IMR-90 (cell line): ENCODE results near the gene PNMA6E. TPM values are rescaled to one million over a fixed set of nuclear protein-coding genes. Genes with fewer than 3 reads are reported as not detected.

Experiments
- ATAC-seq: fragments of 200-7000 bp; cut with Tn5 transposase; 2 replicates; pipeline ENCODE4 v1.9.1; 2020; ENCODE audit warnings: low read depth, mild to moderate bottlenecking, moderate library complexity
- BruUV-seq: library from RNA; stranded (reverse); fragments of 400-500 nt; replicated peaks from 2 replicates; lab custom pipeline; 2021; lab: Mats Ljungman, UMichigan
- CTCF ChIA-PET: fragments of 300-600 bp; formaldehyde crosslinking; extraction: SDS; loops from one replicate; lab custom pipeline; 2021; ENCODE audit warnings: antibody characterized with exemption; lab: Yijun Ruan, JAX
- POLR2A ChIA-PET: fragments of 300-600 bp; sonication (Branson Sonifier 250); formaldehyde crosslinking; loops from one replicate; lab custom pipeline; 2022; ENCODE audit warnings: antibody characterized with exemption; ENCODE audit not compliant: unreplicated experiment; lab: Charles Lee
- DNase-seq: peaks from one replicate; pipeline ENCODE4 v3.0.0; 2013
- H2AFZ ChIP-seq: replicated peaks from 2 replicates; pipeline ENCODE3; 2013; ENCODE audit warnings: low read length, mild to moderate bottlenecking; ENCODE audit not compliant: poor library complexity
- H2AK5ac ChIP-seq: 2 replicates; pipeline ENCODE4 v1.6.1; 2013; ENCODE audit warnings: low read depth, low read length, inconsistent platforms
- H2AK9ac ChIP-seq: replicated peaks from 2 replicates; pipeline ENCODE3; 2013; ENCODE audit warnings: mild to moderate bottlenecking, low read depth, low read length, moderate library complexity; ENCODE audit not compliant: poor library complexity
- H2BK120ac ChIP-seq: 2 replicates; pipeline ENCODE4 v1.6.1; 2013; ENCODE audit warnings: low read depth, low read length, inconsistent platforms
- H2BK15ac ChIP-seq: 3 replicates; pipeline ENCODE4 v1.6.1; 2013; ENCODE audit warnings: low read depth, low read length, inconsistent platforms
- H2BK20ac ChIP-seq: 2 replicates; pipeline ENCODE4 v1.6.1; 2013; ENCODE audit warnings: low read depth, mild to moderate bottlenecking, inconsistent platforms, low read length, moderate library complexity
- H2BK5ac ChIP-seq: 2 replicates; pipeline ENCODE4 v1.6.1; 2013; ENCODE audit warnings: mild to moderate bottlenecking, low read depth, low read length, inconsistent platforms; ENCODE audit not compliant: poor library complexity, severe bottlenecking
- H3K14ac ChIP-seq: replicated peaks from 2 replicates; pipeline ENCODE4 v1.6.1; 2013; ENCODE audit warnings: low read depth, low read length, inconsistent platforms
- H3K18ac ChIP-seq: 2 replicates; pipeline ENCODE4 v1.6.1; 2013; ENCODE audit warnings: low read depth, low read length, control low read depth
- H3K23ac ChIP-seq: 2 replicates; pipeline ENCODE4 v1.6.1; 2013; ENCODE audit warnings: low read depth, low read length, inconsistent platforms
- H3K27ac ChIP-seq: 2 replicates; pipeline ENCODE4 v1.5.1; 2013; ENCODE audit warnings: mild to moderate bottlenecking, control low read depth, low read length; ENCODE audit not compliant: insufficient read depth
- H3K27me3 ChIP-seq: 2 replicates; pipeline ENCODE4 v1.6.1; 2013; ENCODE audit warnings: low read length; ENCODE audit not compliant: control insufficient read depth, insufficient read depth
- H3K36me3 ChIP-seq: 2 replicates; pipeline ENCODE4 v1.6.1; 2013; ENCODE audit warnings: low read length, mixed read lengths; ENCODE audit not compliant: control insufficient read depth, insufficient read depth
- H3K4ac ChIP-seq: 2 replicates; pipeline ENCODE4 v1.6.1; 2013; ENCODE audit warnings: low read depth, low read length, inconsistent platforms
- H3K4me1 ChIP-seq: 2 replicates; pipeline ENCODE4 v1.6.1; 2013; ENCODE audit warnings: low read length, mixed read lengths; ENCODE audit not compliant: control insufficient read depth, insufficient read depth
- H3K4me2 ChIP-seq: 2 replicates; pipeline ENCODE4 v1.6.1; 2013; ENCODE audit warnings: low read depth, mild to moderate bottlenecking, control low read depth, low read length, moderate library complexity
- H3K4me3 ChIP-seq: 2 replicates; pipeline ENCODE4 v1.5.1; 2013; ENCODE audit warnings: low read depth, mild to moderate bottlenecking, control low read depth, low read length, moderate library complexity; ENCODE audit not compliant: insufficient read depth
- H3K56ac ChIP-seq: 2 replicates; pipeline ENCODE4 v1.6.1; 2013; ENCODE audit warnings: low read length, inconsistent platforms; ENCODE audit not compliant: insufficient read depth; ENCODE audit errors: extremely low read depth
- H3K79me1 ChIP-seq, 2 experiments: 2 replicates each; pipeline ENCODE4 v1.6.1; 2013; ENCODE audit warnings: low read length in 2 of 2, inconsistent platforms in 1 of 2, low read depth in 1 of 2
- H3K9ac ChIP-seq: 2 replicates; pipeline ENCODE4 v1.6.1; 2013; ENCODE audit warnings: low read depth, low read length, control low read depth
- H3K9me1 ChIP-seq: 2 replicates; pipeline ENCODE4 v1.6.1; 2013; ENCODE audit warnings: low read length, inconsistent platforms; ENCODE audit not compliant: insufficient read depth
- H3K9me3 ChIP-seq: 2 replicates; pipeline ENCODE4 v1.6.1; 2013; ENCODE audit warnings: low read length; ENCODE audit not compliant: control insufficient read depth, insufficient read depth
- H4K20me1 ChIP-seq: 2 replicates; pipeline ENCODE4 v1.6.1; 2013; ENCODE audit warnings: low read length, inconsistent platforms; ENCODE audit not compliant: insufficient read depth
- H4K5ac ChIP-seq: 2 replicates; pipeline ENCODE4 v1.6.1; 2013; ENCODE audit warnings: mild to moderate bottlenecking, low read depth, low read length, control low read depth
- H4K8ac ChIP-seq, 2 experiments: 2 replicates each; pipeline ENCODE4 v1.6.1; 2013; ENCODE audit warnings: low read depth in 2 of 2, low read length in 2 of 2, control low read depth in 1 of 2, inconsistent platforms in 1 of 2
- H4K91ac ChIP-seq: 2 replicates; pipeline ENCODE4 v1.6.1; 2013; ENCODE audit warnings: low read depth, low read length, inconsistent platforms; ENCODE audit not compliant: insufficient read depth
- MAFK ChIP-seq: IDR thresholded peaks from 2 replicates; pipeline ENCODE4 v1.6.1; 2012; ENCODE audit warnings: low read depth, low read length, improper control_type of control experiment
- WGBS, 2 experiments: methylation state at CpG; one replicate each; pipeline versions ENCODE4 v1.1.5 to v1.1.7; 2013; ENCODE audit warnings: missing lambda C conversion rate in 2 of 2; ENCODE audit not compliant: insufficient read length in 1 of 2; ENCODE audit errors: extremely low coverage in 2 of 2; 5-methylcytosine and 5-hydroxymethylcytosine counted together
- dilution Hi-C: fragments of 300-500 bp; cut with HindIII; formaldehyde crosslinking; loops from one replicate; pipeline ENCODE4 v1.14.3; 2018; ENCODE audit warnings: low sequenced_read_pairs; ENCODE audit not compliant: unreplicated experiment
- in situ Hi-C: fragments of 300-500 bp; cut with MboI; formaldehyde crosslinking; loops from 3 replicates; pipeline ENCODE4 v1.14.3; 2019; ENCODE audit warnings: low sequenced_read_pairs, inconsistent platforms, mixed read lengths
- intact Hi-C: fragments of 100-400 bp; cut with micrococcal nuclease; formaldehyde crosslinking; loops from 2 replicates; pipeline ENCODE4 v1.10.0; 2022
- polyA plus RNA-seq, 3 experiments: library from polyadenylated mRNA; depleted of rRNA; stranded (reverse); fragments of >200 nt; gene quantifications; 2 replicates each; pipeline ENCODE4 v1.2.3, GENCODE V29; 2012; ENCODE audit warnings: low replicate concordance in 1 of 3
- total RNA-seq: library from RNA; depleted of rRNA; stranded (reverse); fragments of >200 nt; gene quantifications from 2 replicates; pipeline ENCODE4 v1.2.3, GENCODE V29; 2012

Gene PNMA6E
- total and polyA plus RNA-seq, 2 of the 4 experiments (the other 2 are of a cell fraction), result not detected

DNA sequence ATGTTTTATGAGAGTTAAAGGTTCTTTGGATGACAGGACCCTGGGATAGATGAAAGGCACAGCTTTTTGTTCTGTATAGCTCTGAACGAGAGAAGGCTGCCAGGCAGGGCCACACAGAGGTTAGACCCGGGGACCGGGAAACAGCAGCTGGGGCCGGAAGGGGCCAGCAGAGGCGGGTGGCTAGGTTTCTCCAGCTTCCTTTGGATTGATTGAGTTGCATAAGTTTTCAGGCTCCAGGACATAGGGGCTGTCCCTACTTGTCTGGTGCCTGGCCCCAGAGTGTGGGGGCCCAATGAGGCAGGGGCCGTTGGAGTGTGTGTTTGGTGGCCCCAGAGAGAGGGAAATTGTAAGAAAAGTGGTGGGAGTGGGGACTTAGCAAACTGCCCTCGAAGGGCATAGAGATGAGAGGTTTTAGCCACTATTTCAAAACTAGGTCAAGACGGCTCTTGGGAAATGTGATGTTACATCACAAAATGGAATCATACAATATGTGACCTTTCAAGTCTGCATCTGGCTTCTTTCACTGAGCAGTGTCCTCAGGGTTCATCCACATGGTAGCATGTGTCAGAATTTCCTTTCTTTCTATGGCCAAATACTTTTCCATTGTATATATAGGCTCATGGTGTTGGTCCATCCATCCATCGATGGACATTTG is 13.8 kb upstream of the PNMA6E start:
- H2AK5ac ChIP-seq, result no peak overlapping the region
- TF ChIP-seq MAFK, result no peak
- CTCF ChIA-PET, result no interaction called here
- H3K27me3 ChIP-seq, result peaks cover 15% of the 10 kb centered on the region
- no peak overlapping the region for H3K9ac ChIP-seq
- no peak overlapping the region for H3K56ac ChIP-seq
- H3K4me1 ChIP-seq, result no peaks in the 10 kb centered on the region
- no peak overlapping the region for H2BK120ac ChIP-seq
- no peaks in the 10 kb centered on the region for H3K79me1 ChIP-seq
- no peak overlapping the region for H2AK9ac ChIP-seq
- H2AFZ ChIP-seq, result no peak overlapping the region
- peaks cover 4% of the 10 kb centered on the region; the same call in 1 of the 2 replicates for H3K9me3 ChIP-seq
- H3K36me3 ChIP-seq, result no peaks in the 10 kb centered on the region
- dilution Hi-C loops, result no loop called here
- ATAC-seq (no peak), DNase-seq (no peak)
- no peak overlapping the region for H3K23ac ChIP-seq
- H2BK20ac ChIP-seq, result no peak overlapping the region
- no peak overlapping the region for H3K4ac ChIP-seq
- H2BK5ac ChIP-seq, result no peak overlapping the region
- H3K9me1 ChIP-seq, result no peaks in the 10 kb centered on the region
- no peaks in the 10 kb centered on the region for H4K20me1 ChIP-seq
- no peak overlapping the region for H4K5ac ChIP-seq
- no peak overlapping the region for H3K27ac ChIP-seq
- intact Hi-C loops, result no loop called here
- no peak overlapping the region for H4K8ac ChIP-seq
- no peak overlapping the region for H3K4me2 ChIP-seq
- BruUV-seq, result no TSS peak
- H2BK15ac ChIP-seq, result no peak overlapping the region
- POLR2A ChIA-PET, result no interaction called here
- in situ Hi-C loops, result loop anchor here (25.0 kb wide), 1 partner anchor 228 kb away; the partner anchor contains the start of gene MAGEA1
- H3K14ac ChIP-seq, result no peak overlapping the region
- H3K18ac ChIP-seq, result no peak overlapping the region
- no peak overlapping the region for H4K91ac ChIP-seq
- 63% methylated on average over 2 of the region's 9 CpGs; no CpG with 5 or more reads in 1 of the 2 experiments for WGBS, 2 experiments
- no peak overlapping the region for H3K4me3 ChIP-seq
